WTC11 (cell line): ENCODE data around the gene CCM2. TPM values are rescaled to one million over a fixed set of nuclear protein-coding genes. Genes with fewer than 3 reads are reported as not detected.

ENCODE experiments used
- ATF1 ChIP-seq: sonication (generic); formaldehyde crosslinking; IDR thresholded peaks from 2 replicates; pipeline ENCODE4 v1.8.1; 2023; ENCODE audit warnings: mild to moderate bottlenecking, moderate library complexity, missing genetic modification reagents
- CREM ChIP-seq: sonication (generic); formaldehyde crosslinking; IDR thresholded peaks from 2 replicates; pipeline ENCODE4 v1.8.1; 2022; ENCODE audit warnings: mild to moderate bottlenecking, missing genetic modification reagents, moderate library complexity
- E2F5 ChIP-seq: sonication (generic); formaldehyde crosslinking; IDR thresholded peaks from 2 replicates; pipeline ENCODE4 v1.8.1; 2022; ENCODE audit warnings: mild to moderate bottlenecking, moderate library complexity, missing genetic modification reagents
- EMX1 ChIP-seq: fragments of 250-450 bp; sonication (Bioruptor Pico); IDR thresholded peaks from 2 replicates; pipeline ENCODE4 v1.8.0; 2021; ENCODE audit warnings: mild to moderate bottlenecking
- FOXK1 ChIP-seq: sonication (generic); formaldehyde crosslinking; IDR thresholded peaks from 2 replicates; pipeline ENCODE4 v1.8.0; 2022; ENCODE audit warnings: mild to moderate bottlenecking, moderate library complexity, missing genetic modification reagents
- FOXP1 ChIP-seq: sonication (generic); formaldehyde crosslinking; IDR thresholded peaks from 2 replicates; pipeline ENCODE4 v1.8.0; 2022; ENCODE audit warnings: missing genetic modification reagents, mild to moderate bottlenecking, moderate library complexity, borderline replicate concordance
- JUN ChIP-seq: sonication (generic); formaldehyde crosslinking; IDR thresholded peaks from 2 replicates; pipeline ENCODE4 v1.8.0; 2023; ENCODE audit warnings: mild to moderate bottlenecking, missing genetic modification reagents
- KAT7 ChIP-seq: sonication (generic); formaldehyde crosslinking; IDR thresholded peaks from 2 replicates; pipeline ENCODE4 v1.8.1; 2023; ENCODE audit warnings: missing genetic modification reagents, mild to moderate bottlenecking, borderline replicate concordance
- MXD4 ChIP-seq: fragments of 250-450 bp; sonication (Bioruptor Pico); IDR thresholded peaks from 2 replicates; pipeline ENCODE4 v1.8.0; 2021; ENCODE audit warnings: mild to moderate bottlenecking, moderate library complexity, borderline replicate concordance
- MYBL2 ChIP-seq: sonication (generic); formaldehyde crosslinking; IDR thresholded peaks from 2 replicates; pipeline ENCODE4 v1.8.1; 2023; ENCODE audit warnings: mild to moderate bottlenecking, moderate library complexity, missing genetic modification reagents
- NFYB ChIP-seq: sonication (generic); formaldehyde crosslinking; conservative IDR thresholded peaks from 2 replicates; pipeline ENCODE4 v1.8.0; 2022; ENCODE audit warnings: low read depth, missing genetic modification reagents
- OVOL2 ChIP-seq: fragments of 250-450 bp; sonication (Bioruptor Pico); IDR thresholded peaks from 2 replicates; pipeline ENCODE4 v1.9.0; 2021; ENCODE audit warnings: mild to moderate bottlenecking, borderline replicate concordance
- RORB ChIP-seq: fragments of 250-450 bp; sonication (Bioruptor Pico); IDR thresholded peaks from 2 replicates; pipeline ENCODE4 v1.9.0; 2021; ENCODE audit warnings: mild to moderate bottlenecking
- TCF7 ChIP-seq: sonication (generic); formaldehyde crosslinking; IDR thresholded peaks from 2 replicates; pipeline ENCODE4 v1.8.0; 2022; ENCODE audit warnings: mild to moderate bottlenecking, low read depth, missing genetic modification reagents, moderate library complexity
- TEAD4 ChIP-seq: sonication (generic); formaldehyde crosslinking; IDR thresholded peaks from 2 replicates; pipeline ENCODE4 v1.8.0; 2022; ENCODE audit warnings: mild to moderate bottlenecking, missing genetic modification reagents
- ZBTB43 ChIP-seq: sonication (generic); formaldehyde crosslinking; IDR thresholded peaks from 2 replicates; pipeline ENCODE4 v1.8.1; 2023; ENCODE audit warnings: mild to moderate bottlenecking, missing genetic modification reagents
- ZNF138 ChIP-seq: sonication (generic); formaldehyde crosslinking; conservative IDR thresholded peaks from 2 replicates; pipeline ENCODE4 v1.8.1; 2022; ENCODE audit warnings: mild to moderate bottlenecking, moderate library complexity, missing genetic modification reagents
- ZNF232 ChIP-seq: sonication (generic); formaldehyde crosslinking; IDR thresholded peaks from 2 replicates; pipeline ENCODE4 v1.8.0; 2022; ENCODE audit warnings: mild to moderate bottlenecking, missing genetic modification reagents
- ZNF281 ChIP-seq: sonication (generic); formaldehyde crosslinking; IDR thresholded peaks from 2 replicates; pipeline ENCODE4 v1.8.0; 2023; ENCODE audit warnings: mild to moderate bottlenecking, missing genetic modification reagents
- ZNF317 ChIP-seq: sonication (generic); formaldehyde crosslinking; IDR thresholded peaks from 2 replicates; pipeline ENCODE4 v1.8.1; 2023; ENCODE audit warnings: low read depth, mild to moderate bottlenecking, moderate library complexity, missing genetic modification reagents, borderline replicate concordance
- ZNF396 ChIP-seq: fragments of 250-450 bp; sonication (Bioruptor Pico); IDR thresholded peaks from 2 replicates; pipeline ENCODE4 v1.8.0; 2021; ENCODE audit warnings: mild to moderate bottlenecking, moderate library complexity, borderline replicate concordance
- total RNA-seq: library from RNA; stranded (reverse); gene quantifications from 3 replicates; pipeline ENCODE4 v1.2.3, GENCODE V29; 2021
- TF ChIP-seq, protein P1 (sequence below): sonication (generic); formaldehyde crosslinking; IDR thresholded peaks from 2 replicates; pipeline ENCODE4 v1.8.1; 2022; ENCODE audit warnings: low read depth, missing genetic modification reagents, borderline replicate concordance
- TF ChIP-seq, protein P2 (sequence below): sonication (generic); formaldehyde crosslinking; IDR thresholded peaks from 2 replicates; pipeline ENCODE4 v1.8.1; 2023; ENCODE audit warnings: mild to moderate bottlenecking, missing genetic modification reagents
- TF ChIP-seq, protein P3 (sequence below): sonication (generic); formaldehyde crosslinking; IDR thresholded peaks from 2 replicates; pipeline ENCODE4 v1.8.1; 2023; ENCODE audit warnings: mild to moderate bottlenecking, missing genetic modification reagents, moderate library complexity
- TF ChIP-seq, protein P4 (sequence below): sonication (generic); formaldehyde crosslinking; IDR thresholded peaks from 2 replicates; pipeline ENCODE4 v1.8.1; 2022; ENCODE audit warnings: missing genetic modification reagents, borderline replicate concordance

CCM2 gene
- total RNA-seq, 1 experiment from 2014 or later, result 32.7 TPM

DNA sequence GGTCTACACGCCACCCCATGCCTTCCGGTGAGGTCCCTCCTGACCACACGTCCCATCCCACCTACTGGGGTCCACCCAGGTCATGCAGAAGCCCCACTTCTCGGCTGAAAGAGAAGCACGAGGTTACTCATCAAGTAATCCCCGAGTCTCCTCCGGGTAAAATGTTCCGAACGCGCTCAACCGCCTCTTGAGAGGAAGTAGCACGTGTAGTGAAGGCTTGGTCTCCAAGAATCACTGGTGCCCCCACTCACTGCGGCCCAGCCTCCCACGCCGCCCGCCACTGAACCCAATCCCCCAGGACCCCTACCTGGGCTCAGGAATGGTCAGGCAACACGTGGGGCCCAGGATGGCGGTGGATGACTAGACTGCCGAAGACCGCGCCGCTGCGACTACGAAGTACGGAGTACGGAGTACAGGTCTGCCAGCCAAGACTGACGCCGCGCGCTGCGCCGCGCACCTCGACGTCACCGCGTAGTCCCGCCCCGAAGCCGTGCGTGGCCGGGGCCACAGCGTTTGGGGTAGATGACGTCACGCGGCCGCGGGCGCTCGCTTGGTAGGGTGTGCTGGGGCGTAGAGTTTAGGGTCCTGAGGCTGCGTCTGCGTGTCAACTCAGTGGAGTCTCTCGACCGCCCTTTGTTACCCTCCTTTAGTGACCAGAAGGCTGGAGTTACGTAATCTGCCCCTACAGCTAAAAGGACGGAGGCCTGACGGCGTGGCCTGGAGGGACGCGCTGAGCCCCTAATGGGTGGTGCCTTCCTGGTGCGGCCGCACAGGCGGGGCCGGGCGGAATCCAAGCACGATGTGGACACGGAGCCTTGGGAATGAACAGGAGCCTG lies 13.6 kb upstream of the CCM2 start (continued):
- TF ChIP-seq, protein P1, sequence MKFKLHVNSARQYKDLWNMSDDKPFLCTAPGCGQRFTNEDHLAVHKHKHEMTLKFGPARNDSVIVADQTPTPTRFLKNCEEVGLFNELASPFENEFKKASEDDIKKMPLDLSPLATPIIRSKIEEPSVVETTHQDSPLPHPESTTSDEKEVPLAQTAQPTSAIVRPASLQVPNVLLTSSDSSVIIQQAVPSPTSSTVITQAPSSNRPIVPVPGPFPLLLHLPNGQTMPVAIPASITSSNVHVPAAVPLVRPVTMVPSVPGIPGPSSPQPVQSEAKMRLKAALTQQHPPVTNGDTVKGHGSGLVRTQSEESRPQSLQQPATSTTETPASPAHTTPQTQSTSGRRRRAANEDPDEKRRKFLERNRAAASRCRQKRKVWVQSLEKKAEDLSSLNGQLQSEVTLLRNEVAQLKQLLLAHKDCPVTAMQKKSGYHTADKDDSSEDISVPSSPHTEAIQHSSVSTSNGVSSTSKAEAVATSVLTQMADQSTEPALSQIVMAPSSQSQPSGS, result peak; percentile 86; the same call in 1 of the 2 replicates
- TF ChIP-seq CREM (CRISPR knock-in tag), result peak; percentile 96
- TF ChIP-seq JUN (CRISPR knock-in tag), result peak; percentile 71; the same call in 1 of the 2 replicates
- peak; percentile 37; the same call in 1 of the 2 replicates for TF ChIP-seq NFYB (CRISPR knock-in tag)
- peak; percentile 83; the same call in 1 of the 2 replicates for TF ChIP-seq FOXK1 (CRISPR knock-in tag)
- no peak for TF ChIP-seq RORB (CRISPR knock-in tag)
- TF ChIP-seq FOXP1, result peak; percentile 84
- TF ChIP-seq ZNF281 (CRISPR knock-in tag), result 0 out of 2 replicates have a peak, but pooled peaks have one; percentile 30
- TF ChIP-seq TCF7, result 0 out of 2 replicates have a peak, but pooled peaks have one; percentile 26
- no peak for TF ChIP-seq ZNF317
- TF ChIP-seq ZNF138 (CRISPR knock-in tag), result no peak
- TF ChIP-seq MYBL2, result 0 out of 2 replicates have a peak, but pooled peaks have one; percentile 83
- no peak for TF ChIP-seq MXD4 (CRISPR knock-in tag)
- peak; percentile 19; the same call in 1 of the 2 replicates for TF ChIP-seq ZBTB43 (CRISPR knock-in tag)
- peak; percentile 95; the same call in 1 of the 2 replicates for TF ChIP-seq KAT7 (CRISPR knock-in tag)
- TF ChIP-seq ZNF232 (CRISPR knock-in tag), result peak; percentile 64
- TF ChIP-seq ZNF396 (CRISPR knock-in tag), result no peak
- TF ChIP-seq, protein P2, sequence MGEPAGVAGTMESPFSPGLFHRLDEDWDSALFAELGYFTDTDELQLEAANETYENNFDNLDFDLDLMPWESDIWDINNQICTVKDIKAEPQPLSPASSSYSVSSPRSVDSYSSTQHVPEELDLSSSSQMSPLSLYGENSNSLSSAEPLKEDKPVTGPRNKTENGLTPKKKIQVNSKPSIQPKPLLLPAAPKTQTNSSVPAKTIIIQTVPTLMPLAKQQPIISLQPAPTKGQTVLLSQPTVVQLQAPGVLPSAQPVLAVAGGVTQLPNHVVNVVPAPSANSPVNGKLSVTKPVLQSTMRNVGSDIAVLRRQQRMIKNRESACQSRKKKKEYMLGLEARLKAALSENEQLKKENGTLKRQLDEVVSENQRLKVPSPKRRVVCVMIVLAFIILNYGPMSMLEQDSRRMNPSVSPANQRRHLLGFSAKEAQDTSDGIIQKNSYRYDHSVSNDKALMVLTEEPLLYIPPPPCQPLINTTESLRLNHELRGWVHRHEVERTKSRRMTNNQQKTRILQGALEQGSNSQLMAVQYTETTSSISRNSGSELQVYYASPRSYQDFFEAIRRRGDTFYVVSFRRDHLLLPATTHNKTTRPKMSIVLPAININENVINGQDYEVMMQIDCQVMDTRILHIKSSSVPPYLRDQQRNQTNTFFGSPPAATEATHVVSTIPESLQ (CRISPR knock-in tag), result no peak
- peak; percentile 62; the same call in 1 of the 2 replicates for TF ChIP-seq EMX1 (CRISPR knock-in tag)
- TF ChIP-seq, protein P3, sequence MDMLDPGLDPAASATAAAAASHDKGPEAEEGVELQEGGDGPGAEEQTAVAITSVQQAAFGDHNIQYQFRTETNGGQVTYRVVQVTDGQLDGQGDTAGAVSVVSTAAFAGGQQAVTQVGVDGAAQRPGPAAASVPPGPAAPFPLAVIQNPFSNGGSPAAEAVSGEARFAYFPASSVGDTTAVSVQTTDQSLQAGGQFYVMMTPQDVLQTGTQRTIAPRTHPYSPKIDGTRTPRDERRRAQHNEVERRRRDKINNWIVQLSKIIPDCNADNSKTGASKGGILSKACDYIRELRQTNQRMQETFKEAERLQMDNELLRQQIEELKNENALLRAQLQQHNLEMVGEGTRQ (CRISPR knock-in tag), result no peak; the same call in 1 of the 2 replicates
- TF ChIP-seq E2F5, result peak; percentile 83; the same call in 1 of the 2 replicates
- no peak for TF ChIP-seq ATF1 (CRISPR knock-in tag)
- TF ChIP-seq OVOL2 (CRISPR knock-in tag), result no peak
- TF ChIP-seq, protein P4, sequence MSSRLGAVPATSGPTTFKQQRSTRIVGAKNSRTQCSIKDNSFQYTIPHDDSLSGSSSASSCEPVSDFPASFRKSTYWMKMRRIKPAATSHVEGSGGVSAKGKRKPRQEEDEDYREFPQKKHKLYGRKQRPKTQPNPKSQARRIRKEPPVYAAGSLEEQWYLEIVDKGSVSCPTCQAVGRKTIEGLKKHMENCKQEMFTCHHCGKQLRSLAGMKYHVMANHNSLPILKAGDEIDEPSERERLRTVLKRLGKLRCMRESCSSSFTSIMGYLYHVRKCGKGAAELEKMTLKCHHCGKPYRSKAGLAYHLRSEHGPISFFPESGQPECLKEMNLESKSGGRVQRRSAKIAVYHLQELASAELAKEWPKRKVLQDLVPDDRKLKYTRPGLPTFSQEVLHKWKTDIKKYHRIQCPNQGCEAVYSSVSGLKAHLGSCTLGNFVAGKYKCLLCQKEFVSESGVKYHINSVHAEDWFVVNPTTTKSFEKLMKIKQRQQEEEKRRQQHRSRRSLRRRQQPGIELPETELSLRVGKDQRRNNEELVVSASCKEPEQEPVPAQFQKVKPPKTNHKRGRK (CRISPR knock-in tag), result no peak
- peak; percentile 40; the same call in 1 of the 2 replicates for TF ChIP-seq TEAD4
